ENCODE measurements around the gene SGPP2. TPM values are rescaled to one million over a fixed set of nuclear protein-coding genes. Genes with fewer than 3 reads are reported as not detected.

Gene SGPP2
- total RNA-seq, 6 donors from 2014 or later, result 5.2 to 85.9 (median 21.8) TPM

GRCh38 chr2:222608081-222608480 is 183.7 kb downstream of the SGPP2 start:
- no peaks in the 10 kb centered on the region for H3K4me1 ChIP-seq
- no peak overlapping the region for H3K27ac ChIP-seq
- DNase-seq, result no peak
- peaks cover 0 to 25% (median 3%) of the 10 kb centered on the region in 4 donors for H3K36me3 ChIP-seq
- ATAC-seq (ENCODE audit: low FRiP score in 2 of 2), result no peak
- WGBS, 2 donors, result 67 to 71% methylated on average over 4 of the region's 4 CpGs
- TF ChIP-seq POLR2AphosphoS5 (IDR thresholded peaks at IDR 0.05) (no peak), EP300 (IDR thresholded peaks at IDR 0.05) (no peak), POLR2A (IDR thresholded peaks at IDR 0.05) (no peak)
- TF ChIP-seq, protein P1, sequence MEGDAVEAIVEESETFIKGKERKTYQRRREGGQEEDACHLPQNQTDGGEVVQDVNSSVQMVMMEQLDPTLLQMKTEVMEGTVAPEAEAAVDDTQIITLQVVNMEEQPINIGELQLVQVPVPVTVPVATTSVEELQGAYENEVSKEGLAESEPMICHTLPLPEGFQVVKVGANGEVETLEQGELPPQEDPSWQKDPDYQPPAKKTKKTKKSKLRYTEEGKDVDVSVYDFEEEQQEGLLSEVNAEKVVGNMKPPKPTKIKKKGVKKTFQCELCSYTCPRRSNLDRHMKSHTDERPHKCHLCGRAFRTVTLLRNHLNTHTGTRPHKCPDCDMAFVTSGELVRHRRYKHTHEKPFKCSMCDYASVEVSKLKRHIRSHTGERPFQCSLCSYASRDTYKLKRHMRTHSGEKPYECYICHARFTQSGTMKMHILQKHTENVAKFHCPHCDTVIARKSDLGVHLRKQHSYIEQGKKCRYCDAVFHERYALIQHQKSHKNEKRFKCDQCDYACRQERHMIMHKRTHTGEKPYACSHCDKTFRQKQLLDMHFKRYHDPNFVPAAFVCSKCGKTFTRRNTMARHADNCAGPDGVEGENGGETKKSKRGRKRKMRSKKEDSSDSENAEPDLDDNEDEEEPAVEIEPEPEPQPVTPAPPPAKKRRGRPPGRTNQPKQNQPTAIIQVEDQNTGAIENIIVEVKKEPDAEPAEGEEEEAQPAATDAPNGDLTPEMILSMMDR (IDR thresholded peaks at IDR 0.05), result no peak
- no peaks in the 10 kb centered on the region for H3K27me3 ChIP-seq
- H3K4me3 ChIP-seq, result no peak overlapping the region
- no peaks in the 10 kb centered on the region for H3K9me3 ChIP-seq

DNA sequence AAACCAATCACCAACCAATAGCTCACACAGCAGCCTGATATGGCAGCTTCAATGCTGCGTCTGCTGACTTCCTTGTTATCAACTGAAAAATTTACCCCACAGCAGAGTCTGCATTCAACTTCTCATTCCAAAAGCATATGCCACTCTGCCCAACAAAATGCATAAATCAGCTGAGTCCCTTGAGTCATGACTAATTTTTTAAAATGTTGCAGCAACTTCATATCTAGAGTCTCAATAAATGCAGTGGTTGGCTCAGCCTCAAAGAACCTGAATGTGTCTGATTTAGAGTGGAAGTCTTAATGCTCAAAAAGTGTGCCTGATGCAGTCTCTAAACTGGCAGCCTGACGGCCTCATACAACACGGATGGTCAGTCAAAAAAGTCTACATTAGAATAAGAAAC is 185.0 kb downstream of the SGPP2 start:
- TF ChIP-seq, protein P1 (IDR thresholded peaks at IDR 0.05), result no peak
- Histone ChIP-seq H3K4me1 (no peaks in the 10 kb centered on the region), H3K9me3 (no peaks in the 10 kb centered on the region), H3K36me3 (peaks cover 0 to 31% (median 7%) of the 10 kb centered on the region in 4 donors), H3K4me3 (no peak overlapping the region), H3K27me3 (no peaks in the 10 kb centered on the region), H3K27ac (no peak overlapping the region)
- WGBS, 2 donors, result 83 to 91% methylated on average over 3 of the region's 3 CpGs
- ATAC-seq (ENCODE audit: low FRiP score in 2 of 2) (no peak), DNase-seq (no peak)

Small RNA genes lying within 50 kb of the gene (small RNA-seq; reads per million reads assigned to genes)
- gene RF00019 (0 reads per million in 4 donors), gene RNU6-619P (0 reads per million in 4 donors)

Other genes starting within 250 kb of the SGPP2 start
- 1 to 10 TPM in 1 of 6 donors, not detected in 5; 1.0 TPM for gene PAX3, start 125.5 kb upstream of the SGPP2 start, total RNA-seq
- 10 to 100 TPM in 3 of 6 donors, 1 to 10 TPM in 3; 2.0 to 12.5 (median 10.2) TPM for gene FARSB, start 231.5 kb downstream of the SGPP2 start, total RNA-seq
- gene MOGAT1, start 247.1 kb downstream of the SGPP2 start, total RNA-seq, result 1 to 10 TPM in 4 of 6 donors, under 1 TPM in 2; 0.46 to 4.4 (median 1.1) TPM